ENCODE results near the gene HSBP1L1.

GRCh38 chr18:79915161-79916127, 49.0 kb upstream of the HSBP1L1 start:
- TF ChIP-seq CTCF (conservative IDR thresholded peaks at IDR 0.05; ENCODE audit: low read depth in 2 of 2) (no peak), POLR2AphosphoS5 (IDR thresholded peaks at IDR 0.05; ENCODE audit: low read depth) (no peak), EZH2phosphoT487 (IDR thresholded peaks at IDR 0.05; ENCODE audit: unreplicated experiment) (no peak), EZH2 (IDR thresholded peaks at IDR 0.05; ENCODE audit: low read depth, unreplicated experiment) (no peak), CREB1 (CRISPR knock-in tag; IDR thresholded peaks at IDR 0.05; ENCODE audit: low read depth) (no peak), ZNF114 (CRISPR knock-in tag; IDR thresholded peaks at IDR 0.05) (no peak)
- TF ChIP-seq, protein P1, sequence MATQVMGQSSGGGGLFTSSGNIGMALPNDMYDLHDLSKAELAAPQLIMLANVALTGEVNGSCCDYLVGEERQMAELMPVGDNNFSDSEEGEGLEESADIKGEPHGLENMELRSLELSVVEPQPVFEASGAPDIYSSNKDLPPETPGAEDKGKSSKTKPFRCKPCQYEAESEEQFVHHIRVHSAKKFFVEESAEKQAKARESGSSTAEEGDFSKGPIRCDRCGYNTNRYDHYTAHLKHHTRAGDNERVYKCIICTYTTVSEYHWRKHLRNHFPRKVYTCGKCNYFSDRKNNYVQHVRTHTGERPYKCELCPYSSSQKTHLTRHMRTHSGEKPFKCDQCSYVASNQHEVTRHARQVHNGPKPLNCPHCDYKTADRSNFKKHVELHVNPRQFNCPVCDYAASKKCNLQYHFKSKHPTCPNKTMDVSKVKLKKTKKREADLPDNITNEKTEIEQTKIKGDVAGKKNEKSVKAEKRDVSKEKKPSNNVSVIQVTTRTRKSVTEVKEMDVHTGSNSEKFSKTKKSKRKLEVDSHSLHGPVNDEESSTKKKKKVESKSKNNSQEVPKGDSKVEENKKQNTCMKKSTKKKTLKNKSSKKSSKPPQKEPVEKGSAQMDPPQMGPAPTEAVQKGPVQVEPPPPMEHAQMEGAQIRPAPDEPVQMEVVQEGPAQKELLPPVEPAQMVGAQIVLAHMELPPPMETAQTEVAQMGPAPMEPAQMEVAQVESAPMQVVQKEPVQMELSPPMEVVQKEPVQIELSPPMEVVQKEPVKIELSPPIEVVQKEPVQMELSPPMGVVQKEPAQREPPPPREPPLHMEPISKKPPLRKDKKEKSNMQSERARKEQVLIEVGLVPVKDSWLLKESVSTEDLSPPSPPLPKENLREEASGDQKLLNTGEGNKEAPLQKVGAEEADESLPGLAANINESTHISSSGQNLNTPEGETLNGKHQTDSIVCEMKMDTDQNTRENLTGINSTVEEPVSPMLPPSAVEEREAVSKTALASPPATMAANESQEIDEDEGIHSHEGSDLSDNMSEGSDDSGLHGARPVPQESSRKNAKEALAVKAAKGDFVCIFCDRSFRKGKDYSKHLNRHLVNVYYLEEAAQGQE (IDR thresholded peaks at IDR 0.05; ENCODE audit: unreplicated experiment) = no peak

Data from GM23338 (cell line).